Measurements from ENCODE around the gene SF3B2.
A peak's percentile ranks its signal among the peaks of the same experiment; 100 is the strongest.
"Not testable (repeated sequence)": the region's sequence is repeated elsewhere in the genome, so short reads cannot be mapped to it uniquely, and the experiment has no call there.

The SF3B2 gene

GRCh38 chr11:66015936-66016792 is 36.0 kb upstream of the SF3B2 start:
- Histone ChIP-seq H3K4me3 (ENCODE audit: low read depth in 1 of 5, low read length in 5 of 5) (no peak overlapping the region), H3K36me3 (ENCODE audit: control insufficient read depth in 5 of 5, insufficient read depth in 5 of 5, low read length in 5 of 5) (no peaks in the 10 kb centered on the region), H3K27ac (ENCODE audit: low read depth, low read length) (no peak overlapping the region), H3K9ac (ENCODE audit: low read length in 5 of 5) (no peak overlapping the region), H3K9me3 (ENCODE audit: control insufficient read depth in 5 of 5, low read length in 5 of 5) (no peaks in the 10 kb centered on the region), H3K4me1 (ENCODE audit: control insufficient read depth in 5 of 5, insufficient read depth in 5 of 5, low read length in 5 of 5) (peaks cover 0 to 36% (median 17%) of the 10 kb centered on the region in 5 donors), H3K27me3 (ENCODE audit: control insufficient read depth in 5 of 5, insufficient read depth in 4 of 5, low read length in 5 of 5) (peaks cover 9 to 26% (median 23%) of the 10 kb centered on the region in 5 donors)

- no peak overlapping the region for H3K4me3 ChIP-seq (ENCODE audit: low read depth in 1 of 5, low read length in 5 of 5)
- H3K9me3 ChIP-seq (ENCODE audit: control insufficient read depth in 5 of 5, low read length in 5 of 5): no peaks in the 10 kb centered on the region
- H3K9ac ChIP-seq (ENCODE audit: low read length in 5 of 5): no peak overlapping the region
- peaks cover 0 to 34% (median 17%) of the 10 kb centered on the region in 5 donors for H3K4me1 ChIP-seq (ENCODE audit: control insufficient read depth in 5 of 5, insufficient read depth in 5 of 5, low read length in 5 of 5)
- peaks cover 6 to 19% (median 17%) of the 10 kb centered on the region in 5 donors for H3K27me3 ChIP-seq (ENCODE audit: control insufficient read depth in 5 of 5, insufficient read depth in 4 of 5, low read length in 5 of 5)
- H3K36me3 ChIP-seq (ENCODE audit: control insufficient read depth in 5 of 5, insufficient read depth in 5 of 5, low read length in 5 of 5): no peaks in the 10 kb centered on the region
- H3K27ac ChIP-seq (ENCODE audit: low read depth, low read length): no peak overlapping the region
Observed at GRCh38 chr11:66016793-66017177, 35.4 kb upstream of the SF3B2 start.

GRCh38 chr11:66017321-66017720 is 34.8 kb upstream of the SF3B2 start:
- no peak overlapping the region for H3K4me3 ChIP-seq (ENCODE audit: low read depth in 1 of 5, low read length in 5 of 5)
- no peaks in the 10 kb centered on the region for H3K36me3 ChIP-seq (ENCODE audit: control insufficient read depth in 5 of 5, insufficient read depth in 5 of 5, low read length in 5 of 5)
- no peak overlapping the region for H3K9ac ChIP-seq (ENCODE audit: low read length in 5 of 5)
- H3K27ac ChIP-seq (ENCODE audit: low read depth, low read length): no peak overlapping the region
- no peaks in the 10 kb centered on the region for H3K9me3 ChIP-seq (ENCODE audit: control insufficient read depth in 5 of 5, low read length in 5 of 5)
- H3K27me3 ChIP-seq (ENCODE audit: control insufficient read depth in 5 of 5, insufficient read depth in 4 of 5, low read length in 5 of 5): peaks cover 1 to 14% (median 11%) of the 10 kb centered on the region in 5 donors
- peaks cover 0 to 34% (median 14%) of the 10 kb centered on the region in 5 donors for H3K4me1 ChIP-seq (ENCODE audit: control insufficient read depth in 5 of 5, insufficient read depth in 5 of 5, low read length in 5 of 5)

GRCh38 chr11:66020212-66020611 is 32.0 kb upstream of the SF3B2 start:
- Histone ChIP-seq H3K4me3 (ENCODE audit: low read depth in 1 of 5, low read length in 5 of 5) (no peak overlapping the region), H3K9me3 (ENCODE audit: control insufficient read depth in 5 of 5, low read length in 5 of 5) (no peaks in the 10 kb centered on the region), H3K4me1 (ENCODE audit: control insufficient read depth in 5 of 5, insufficient read depth in 5 of 5, low read length in 5 of 5) (peaks cover 1 to 31% (median 15%) of the 10 kb centered on the region in 5 donors), H3K36me3 (ENCODE audit: control insufficient read depth in 5 of 5, insufficient read depth in 5 of 5, low read length in 5 of 5) (no peaks in the 10 kb centered on the region), H3K9ac (ENCODE audit: low read length in 5 of 5) (no peak overlapping the region), H3K27me3 (ENCODE audit: control insufficient read depth in 5 of 5, insufficient read depth in 4 of 5, low read length in 5 of 5) (peaks cover 0 to 5% (median 3%) of the 10 kb centered on the region in 5 donors), H3K27ac (ENCODE audit: low read depth, low read length) (no peak overlapping the region)

- H3K36me3 ChIP-seq (ENCODE audit: control insufficient read depth in 5 of 5, insufficient read depth in 5 of 5, low read length in 5 of 5): no peaks in the 10 kb centered on the region
- peaks cover 2 to 26% (median 9%) of the 10 kb centered on the region in 5 donors for H3K4me1 ChIP-seq (ENCODE audit: control insufficient read depth in 5 of 5, insufficient read depth in 5 of 5, low read length in 5 of 5)
- H3K9me3 ChIP-seq (ENCODE audit: control insufficient read depth in 5 of 5, low read length in 5 of 5): no peaks in the 10 kb centered on the region
- H3K9ac ChIP-seq (ENCODE audit: low read length in 5 of 5): no peak overlapping the region
- peaks cover 0 to 5% (median 3%) of the 10 kb centered on the region in 5 donors for H3K27me3 ChIP-seq (ENCODE audit: control insufficient read depth in 5 of 5, insufficient read depth in 4 of 5, low read length in 5 of 5)
- H3K4me3 ChIP-seq (ENCODE audit: low read depth in 1 of 5, low read length in 5 of 5): no peak overlapping the region
- H3K27ac ChIP-seq (ENCODE audit: low read depth, low read length): no peak overlapping the region
Observed at GRCh38 chr11:66020618-66021357, 31.4 kb upstream of the SF3B2 start.

GRCh38 chr11:66022401-66023185 is 29.6 kb upstream of the SF3B2 start:
- Histone ChIP-seq H3K27me3 (ENCODE audit: control insufficient read depth in 5 of 5, insufficient read depth in 4 of 5, low read length in 5 of 5) (peaks cover 0 to 5% (median 3%) of the 10 kb centered on the region in 5 donors), H3K36me3 (ENCODE audit: control insufficient read depth in 5 of 5, insufficient read depth in 5 of 5, low read length in 5 of 5) (no peaks in the 10 kb centered on the region), H3K9ac (ENCODE audit: low read length in 5 of 5) (peak overlapping the region in 4 of 5 donors; percentile 53 to 76 (median 65)), H3K9me3 (ENCODE audit: control insufficient read depth in 5 of 5, low read length in 5 of 5) (no peaks in the 10 kb centered on the region), H3K27ac (ENCODE audit: low read depth, low read length) (no peak overlapping the region), H3K4me1 (ENCODE audit: control insufficient read depth in 5 of 5, insufficient read depth in 5 of 5, low read length in 5 of 5) (peaks cover 3 to 19% (median 9%) of the 10 kb centered on the region in 5 donors), H3K4me3 (ENCODE audit: low read depth in 1 of 5, low read length in 5 of 5) (peak overlapping the region; percentile 31 to 55 (median 40))

- H3K27me3 ChIP-seq (ENCODE audit: control insufficient read depth in 5 of 5, insufficient read depth in 4 of 5, low read length in 5 of 5); H3K36me3 ChIP-seq (ENCODE audit: control insufficient read depth in 5 of 5, insufficient read depth in 5 of 5, low read length in 5 of 5); H3K27ac ChIP-seq (ENCODE audit: low read depth, low read length); H3K4me3 ChIP-seq (ENCODE audit: low read depth in 1 of 5, low read length in 5 of 5); H3K9me3 ChIP-seq (ENCODE audit: control insufficient read depth in 5 of 5, low read length in 5 of 5); H3K9ac ChIP-seq (ENCODE audit: low read length in 5 of 5): not testable (repeated sequence)
- peaks cover 3 to 19% (median 9%) of the 10 kb centered on the region in 5 donors for H3K4me1 ChIP-seq (ENCODE audit: control insufficient read depth in 5 of 5, insufficient read depth in 5 of 5, low read length in 5 of 5)
Observed at GRCh38 chr11:66023186-66023440, 29.1 kb upstream of the SF3B2 start.

- Histone ChIP-seq H3K4me1 (ENCODE audit: control insufficient read depth in 5 of 5, insufficient read depth in 5 of 5, low read length in 5 of 5) (peaks cover 3 to 17% (median 9%) of the 10 kb centered on the region in 5 donors), H3K27me3 (ENCODE audit: control insufficient read depth in 5 of 5, insufficient read depth in 4 of 5, low read length in 5 of 5) (peaks cover 0 to 5% (median 3%) of the 10 kb centered on the region in 5 donors), H3K9me3 (ENCODE audit: control insufficient read depth in 5 of 5, low read length in 5 of 5) (no peaks in the 10 kb centered on the region), H3K4me3 (ENCODE audit: low read depth in 1 of 5, low read length in 5 of 5) (no peak within 1 kb of the TSS), H3K36me3 (ENCODE audit: control insufficient read depth in 5 of 5, insufficient read depth in 5 of 5, low read length in 5 of 5) (no peaks in the 10 kb centered on the region), H3K9ac (ENCODE audit: low read length in 5 of 5) (no peak within 1 kb of the TSS), H3K27ac (ENCODE audit: low read depth, low read length) (no peak within 1 kb of the TSS)
Observed at GRCh38 chr11:66026017-66026529, 26.1 kb upstream of the SF3B2 start, which contains the start of gene CATSPER1. TSS of gene CATSPER1 (minus strand) at chr11:66026479. CDS start at chr11:66026379, 100 bp downstream.

GRCh38 chr11:66032957-66033735 is 19.0 kb upstream of the SF3B2 start:
- Histone ChIP-seq H3K9me3 (ENCODE audit: control insufficient read depth in 5 of 5, low read length in 5 of 5) (no peaks in the 10 kb centered on the region), H3K36me3 (ENCODE audit: control insufficient read depth in 5 of 5, insufficient read depth in 5 of 5, low read length in 5 of 5) (no peaks in the 10 kb centered on the region), H3K9ac (ENCODE audit: low read length in 5 of 5) (no peak overlapping the region), H3K4me3 (ENCODE audit: low read depth in 1 of 5, low read length in 5 of 5) (no peak overlapping the region), H3K27ac (ENCODE audit: low read depth, low read length) (no peak overlapping the region), H3K4me1 (ENCODE audit: control insufficient read depth in 5 of 5, insufficient read depth in 5 of 5, low read length in 5 of 5) (peaks cover 0 to 8% (median 0%) of the 10 kb centered on the region in 5 donors), H3K27me3 (ENCODE audit: control insufficient read depth in 5 of 5, insufficient read depth in 4 of 5, low read length in 5 of 5) (peaks cover 0 to 5% (median 0%) of the 10 kb centered on the region in 5 donors)
